H1 (cell line): ENCODE data around the gene CBS. TPM values are rescaled to one million over a fixed set of nuclear protein-coding genes. Genes with fewer than 3 reads are reported as not detected.

Source experiments
- EZH2 ChIP-seq: fragments of 200-600 bp; sonication (generic); IDR thresholded peaks from 2 replicates; pipeline ENCODE4 v1.7.1; 2012; ENCODE audit warnings: low read depth, mild to moderate bottlenecking, moderate library complexity, low read length, inconsistent platforms; ENCODE audit not compliant: severe bottlenecking
- polyA plus RNA-seq, 7 experiments: library from polyadenylated mRNA; depleted of rRNA in 3 of 7; stranded (reverse) in 5 of 7; unstranded in 2 of 7; fragments of >200 nt in 5 of 7; fragments of 200-250 nt in 2 of 7; gene quantifications; 1 replicate in 5 of 7; 2 replicates in 1 of 7; 4 replicates in 1 of 7; pipeline versions ENCODE4 v1.2.1 to v1.2.3, GENCODE V29; 2011 to 2013; ENCODE audit warnings: missing spikeins in 2 of 7, mixed read lengths in 2 of 7
- total RNA-seq: library from RNA; stranded (reverse); fragmentation: NEBNext Ultra II Directional; extraction: Animal tissue kit (Norgen Biotek cat#: 25700); gene quantifications from 2 replicates; pipeline ENCODE4 v1.2.1, GENCODE V29; 2021

Gene CBS
- total and polyA plus RNA-seq, 2 of the 8 experiments (the other 6 are each of a cell fraction or from before 2014, with no cell fraction given), result 114 to 455 TPM

DNA sequence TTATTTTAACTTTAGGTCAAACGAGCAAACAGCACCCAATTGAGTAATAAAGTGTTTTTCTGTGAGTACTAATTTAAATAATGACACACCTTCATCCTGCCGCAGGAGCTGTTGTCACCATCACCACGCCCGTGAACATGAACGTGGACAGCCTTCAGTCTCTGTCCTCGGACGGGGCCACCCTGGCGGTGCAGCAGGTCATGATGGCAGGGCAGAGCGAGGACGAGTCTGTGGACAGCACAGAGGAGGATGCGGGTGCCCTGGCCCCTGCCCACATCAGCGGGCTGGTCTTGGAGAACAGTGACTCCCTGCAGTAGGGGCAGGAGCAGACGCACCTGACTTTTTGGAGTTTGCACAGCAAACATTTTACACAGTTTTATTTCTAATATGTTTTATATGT, 45.9 kb downstream of the CBS start (continued):
- no peak for TF ChIP-seq EZH2
- TF ChIP-seq, all 59 proteins: peak for 0
